ENCODE results near the gene RAB36.

GRCh38 chr22:23130697-23131096 lies 14.6 kb upstream of the RAB36 start:
- TF ChIP-seq POLR2A (IDR thresholded peaks at IDR 0.05; ENCODE audit: low read length) (no peak), GATA1 (IDR thresholded peaks at IDR 0.05; ENCODE audit: low read depth, low read length) (no peak)

Data from erythroblast (primary cell).